Liver (tissue), 9 donors: Measurements from ENCODE around the gene CRYGB. TPM values are rescaled to one million over a fixed set of nuclear protein-coding genes. Genes with fewer than 3 reads are reported as not detected.

Experiments
- DNase-seq: peaks from one replicate; pipeline ENCODE4 v3.0.0-alpha.2; 2017; ENCODE audit warnings: low spot score
- H3K27ac ChIP-seq, 2 donors: one replicate each; pipeline ENCODE4 v1.7.0; 2013; ENCODE audit warnings: inconsistent platforms in 2 of 2, low read length in 2 of 2, control low read depth in 1 of 2, low read depth in 1 of 2, mild to moderate bottlenecking in 1 of 2
- H3K27me3 ChIP-seq, 4 donors: one replicate each; pipeline versions ENCODE4 v1.6.1 to v1.7.0; 2013; ENCODE audit warnings: low read length in 3 of 4, inconsistent platforms in 1 of 4, mild to moderate bottlenecking in 1 of 4, moderate library complexity in 1 of 4; ENCODE audit not compliant: control insufficient read depth in 4 of 4, insufficient read depth in 4 of 4
- H3K36me3 ChIP-seq, 4 donors: one replicate each; pipeline versions ENCODE4 v1.6.1 to v1.7.0; 2013; ENCODE audit warnings: low read length in 3 of 4, mild to moderate bottlenecking in 3 of 4, low read depth in 1 of 4, moderate library complexity in 1 of 4; ENCODE audit not compliant: control insufficient read depth in 4 of 4, insufficient read depth in 3 of 4
- H3K4me1 ChIP-seq, 4 donors: one replicate each; pipeline versions ENCODE4 v1.6.1 to v1.7.0; 2013; ENCODE audit warnings: low read length in 3 of 4, mild to moderate bottlenecking in 3 of 4, moderate library complexity in 1 of 4; ENCODE audit not compliant: control insufficient read depth in 4 of 4, insufficient read depth in 4 of 4
- H3K4me3 ChIP-seq, 3 donors: one replicate each; pipeline versions ENCODE4 v1.6.1 to v1.7.0; 2013; ENCODE audit warnings: low read length in 3 of 3, control low read depth in 1 of 3, low read depth in 1 of 3, mild to moderate bottlenecking in 1 of 3
- H3K9ac ChIP-seq, 2 donors: one replicate each; pipeline ENCODE4 v1.7.0; 2013; ENCODE audit warnings: low read length in 2 of 2, mild to moderate bottlenecking in 2 of 2, moderate library complexity in 2 of 2, control low read depth in 1 of 2, low read depth in 1 of 2
- H3K9me3 ChIP-seq, 4 donors: one replicate each; pipeline versions ENCODE4 v1.6.1 to v1.7.0; 2013; ENCODE audit warnings: low read length in 3 of 4; ENCODE audit not compliant: control insufficient read depth in 4 of 4
- EGR1 ChIP-seq, 2 donors: IDR thresholded peaks; 2 replicates each; pipeline ENCODE4 v1.6.1; 2016 to 2018; ENCODE audit warnings: antibody characterized with exemption in 2 of 2, low read depth in 2 of 2
- FOXA1 ChIP-seq: IDR thresholded peaks from 2 replicates; pipeline ENCODE4 v1.6.1; 2016; ENCODE audit warnings: antibody characterized with exemption
- FOXA2 ChIP-seq: IDR thresholded peaks from 2 replicates; pipeline ENCODE4 v1.6.1; 2016; ENCODE audit warnings: antibody characterized with exemption
- GABPA ChIP-seq, 2 donors: IDR thresholded peaks in 1 of 2; conservative IDR thresholded peaks in 1 of 2; 2 replicates each; pipeline ENCODE4 v1.6.1; 2016; ENCODE audit warnings: antibody characterized with exemption in 2 of 2, mild to moderate bottlenecking in 1 of 2, moderate library complexity in 1 of 2
- HNF4A ChIP-seq, 2 donors: conservative IDR thresholded peaks; 2 replicates each; pipeline ENCODE4 v1.6.1; 2016; ENCODE audit warnings: antibody characterized with exemption in 2 of 2, mild to moderate bottlenecking in 2 of 2
- HNF4G ChIP-seq: IDR thresholded peaks from 2 replicates; pipeline ENCODE4 v1.6.1; 2016; ENCODE audit warnings: antibody characterized with exemption
- JUND ChIP-seq, 2 donors: IDR thresholded peaks; 2 replicates each; pipeline ENCODE4 v1.6.1; 2016; ENCODE audit warnings: antibody characterized with exemption in 2 of 2
- MAX ChIP-seq: IDR thresholded peaks from 2 replicates; pipeline ENCODE4 v1.6.1; 2016; ENCODE audit warnings: antibody characterized with exemption
- RAD21 ChIP-seq, 2 donors: IDR thresholded peaks; 2 replicates each; pipeline ENCODE4 v1.6.1; 2016; ENCODE audit warnings: antibody characterized with exemption in 2 of 2, mild to moderate bottlenecking in 2 of 2
- REST ChIP-seq: IDR thresholded peaks from 2 replicates; pipeline ENCODE4 v1.6.1; 2016; ENCODE audit warnings: antibody characterized with exemption, mild to moderate bottlenecking
- RXRA ChIP-seq, 2 donors: IDR thresholded peaks; 2 replicates each; pipeline ENCODE4 v1.6.1; 2017 to 2018; ENCODE audit warnings: antibody characterized with exemption in 2 of 2, mild to moderate bottlenecking in 1 of 2
- SP1 ChIP-seq: IDR thresholded peaks from 2 replicates; pipeline ENCODE4 v1.6.1; 2018; ENCODE audit warnings: antibody characterized with exemption, mild to moderate bottlenecking
- TAF1 ChIP-seq: conservative IDR thresholded peaks from 2 replicates; pipeline ENCODE4 v1.6.1; 2016; ENCODE audit warnings: antibody characterized with exemption, mild to moderate bottlenecking
- WGBS: extraction: QIAGEN DNeasy Blood & Tissue Kit; methylation state at CpG from one replicate; pipeline ENCODE4 v1.1.7; 2013; 5-methylcytosine and 5-hydroxymethylcytosine counted together
- polyA plus RNA-seq, 2 donors: library from polyadenylated mRNA; stranded (reverse) in 1 of 2; unstranded in 1 of 2; fragments of 200-250 nt in 1 of 2; fragments of >200 nt in 1 of 2; fragmentation: Nextera tagmentation in 1 of 2; extraction: Ambion mirVana in 1 of 2; gene quantifications; one replicate each; pipeline versions ENCODE4 v1.2.1 to v1.2.3, GENCODE V29; 2013 to 2015
- total RNA-seq, 2 donors: library from RNA; depleted of rRNA; stranded (reverse); fragments of >200 nt; gene quantifications; one replicate each; pipeline ENCODE4 v1.2.3, GENCODE V29; 2014
- TF ChIP-seq, protein P1 (sequence below): fragments of 150-350 bp; IDR thresholded peaks from 2 replicates; pipeline ENCODE4 v1.5.1; 2017; ENCODE audit warnings: improper control_type of control experiment, low read depth, low read length; ENCODE audit not compliant: missing input control
- TF ChIP-seq, protein P2 (sequence below): IDR thresholded peaks from 2 replicates; pipeline ENCODE4 v1.6.1; 2016; ENCODE audit warnings: antibody characterized with exemption
- TF ChIP-seq, protein P3 (sequence below): IDR thresholded peaks from 2 replicates; pipeline ENCODE4 v1.6.1; 2016; ENCODE audit warnings: antibody characterized with exemption
- donor health status: healthy.
- donor health status: healthy.
- donor health status: healthy.
- donor health status: healthy.
- donor health status: healthy.

The CRYGB gene
- total and polyA plus RNA-seq, 4 donors: not detected

- WGBS: 86% methylated on average over 3 of the region's 3 CpGs
- H3K27me3 ChIP-seq: no peaks in the 10 kb centered on the region
- no peak for TF ChIP-seq RAD21 (IDR thresholded peaks at IDR 0.05)
- no peak for TF ChIP-seq HNF4A (conservative IDR thresholded peaks at IDR 0.05)
- TF ChIP-seq, protein P1, sequence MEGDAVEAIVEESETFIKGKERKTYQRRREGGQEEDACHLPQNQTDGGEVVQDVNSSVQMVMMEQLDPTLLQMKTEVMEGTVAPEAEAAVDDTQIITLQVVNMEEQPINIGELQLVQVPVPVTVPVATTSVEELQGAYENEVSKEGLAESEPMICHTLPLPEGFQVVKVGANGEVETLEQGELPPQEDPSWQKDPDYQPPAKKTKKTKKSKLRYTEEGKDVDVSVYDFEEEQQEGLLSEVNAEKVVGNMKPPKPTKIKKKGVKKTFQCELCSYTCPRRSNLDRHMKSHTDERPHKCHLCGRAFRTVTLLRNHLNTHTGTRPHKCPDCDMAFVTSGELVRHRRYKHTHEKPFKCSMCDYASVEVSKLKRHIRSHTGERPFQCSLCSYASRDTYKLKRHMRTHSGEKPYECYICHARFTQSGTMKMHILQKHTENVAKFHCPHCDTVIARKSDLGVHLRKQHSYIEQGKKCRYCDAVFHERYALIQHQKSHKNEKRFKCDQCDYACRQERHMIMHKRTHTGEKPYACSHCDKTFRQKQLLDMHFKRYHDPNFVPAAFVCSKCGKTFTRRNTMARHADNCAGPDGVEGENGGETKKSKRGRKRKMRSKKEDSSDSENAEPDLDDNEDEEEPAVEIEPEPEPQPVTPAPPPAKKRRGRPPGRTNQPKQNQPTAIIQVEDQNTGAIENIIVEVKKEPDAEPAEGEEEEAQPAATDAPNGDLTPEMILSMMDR: no peak
- TF ChIP-seq, protein P2, sequence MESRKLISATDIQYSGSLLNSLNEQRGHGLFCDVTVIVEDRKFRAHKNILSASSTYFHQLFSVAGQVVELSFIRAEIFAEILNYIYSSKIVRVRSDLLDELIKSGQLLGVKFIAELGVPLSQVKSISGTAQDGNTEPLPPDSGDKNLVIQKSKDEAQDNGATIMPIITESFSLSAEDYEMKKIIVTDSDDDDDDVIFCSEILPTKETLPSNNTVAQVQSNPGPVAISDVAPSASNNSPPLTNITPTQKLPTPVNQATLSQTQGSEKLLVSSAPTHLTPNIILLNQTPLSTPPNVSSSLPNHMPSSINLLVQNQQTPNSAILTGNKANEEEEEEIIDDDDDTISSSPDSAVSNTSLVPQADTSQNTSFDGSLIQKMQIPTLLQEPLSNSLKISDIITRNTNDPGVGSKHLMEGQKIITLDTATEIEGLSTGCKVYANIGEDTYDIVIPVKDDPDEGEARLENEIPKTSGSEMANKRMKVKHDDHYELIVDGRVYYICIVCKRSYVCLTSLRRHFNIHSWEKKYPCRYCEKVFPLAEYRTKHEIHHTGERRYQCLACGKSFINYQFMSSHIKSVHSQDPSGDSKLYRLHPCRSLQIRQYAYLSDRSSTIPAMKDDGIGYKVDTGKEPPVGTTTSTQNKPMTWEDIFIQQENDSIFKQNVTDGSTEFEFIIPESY: no peak
- TF ChIP-seq RXRA (IDR thresholded peaks at IDR 0.05): no peak
- no peak for TF ChIP-seq FOXA2
- TF ChIP-seq, protein P3, sequence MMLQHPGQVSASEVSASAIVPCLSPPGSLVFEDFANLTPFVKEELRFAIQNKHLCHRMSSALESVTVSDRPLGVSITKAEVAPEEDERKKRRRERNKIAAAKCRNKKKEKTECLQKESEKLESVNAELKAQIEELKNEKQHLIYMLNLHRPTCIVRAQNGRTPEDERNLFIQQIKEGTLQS: no peak
- no peak for TF ChIP-seq SP1
- no peak for TF ChIP-seq EGR1 (IDR thresholded peaks at IDR 0.05; ENCODE audit: low read depth in 2 of 2)
- no peak for TF ChIP-seq HNF4G
- no peak for TF ChIP-seq TAF1
- no peak for TF ChIP-seq FOXA1
- TF ChIP-seq GABPA (IDR thresholded peaks at IDR 0.05 in 1 of 2, conservative IDR thresholded peaks at IDR 0.05 in 1 of 2): no peak
- TF ChIP-seq MAX: no peak
- no peak for TF ChIP-seq JUND (IDR thresholded peaks at IDR 0.05)
- H3K4me3 ChIP-seq: no peak overlapping the region
- no peaks in the 10 kb centered on the region for H3K36me3 ChIP-seq
- H3K9ac ChIP-seq: no peak overlapping the region
- no peak for DNase-seq
- no peak overlapping the region for H3K27ac ChIP-seq
- peaks cover 0 to 10% (median 7%) of the 10 kb centered on the region in 4 donors for H3K4me1 ChIP-seq
- no peaks in the 10 kb centered on the region for H3K9me3 ChIP-seq
Measured at GRCh38 chr2:208182835-208183234, 36.9 kb upstream of the CRYGB start.

- Histone ChIP-seq H3K36me3 (no peaks in the 10 kb centered on the region), H3K4me1 (peaks cover 1 to 16% (median 11%) of the 10 kb centered on the region in 4 donors), H3K4me3 (no peak overlapping the region), H3K9me3 (no peaks in the 10 kb centered on the region), H3K9ac (no peak overlapping the region), H3K27ac (no peak overlapping the region), H3K27me3 (no peaks in the 10 kb centered on the region)
- TF ChIP-seq RXRA (IDR thresholded peaks at IDR 0.05) (no peak), FOXA1 (no peak), TAF1 (no peak), FOXA2 (no peak), HNF4A (conservative IDR thresholded peaks at IDR 0.05) (no peak), REST (no peak), SP1 (no peak)
- TF ChIP-seq, protein P3: no peak
- 63% methylated on average over 4 of the region's 4 CpGs for WGBS
- no peak for DNase-seq
Measured at GRCh38 chr2:208179028-208179609, 33.2 kb upstream of the CRYGB start.
